CD14-positive monocyte (primary cell): ENCODE measurements around the gene CRIP2. TPM values are rescaled to one million over a fixed set of nuclear protein-coding genes. Genes with fewer than 3 reads are reported as not detected.

Source experiments
- DNase-seq, 3 donors: peaks; one replicate each; pipeline ENCODE4 v3.0.0-alpha.2; 2011 to 2022
- H2AFZ ChIP-seq: 2 replicates; pipeline ENCODE4 v1.6.0; 2012; ENCODE audit warnings: mild to moderate bottlenecking, low read depth, low read length, inconsistent platforms; ENCODE audit not compliant: insufficient read depth, poor library complexity, severe bottlenecking
- H3K27ac ChIP-seq, 2 donors: 1 replicate in 1 of 2; 2 replicates in 1 of 2; pipeline ENCODE4 v1.5.1; 2012 to 2013; ENCODE audit warnings: low read length in 2 of 2, control low read depth in 1 of 2, inconsistent platforms in 1 of 2, low read depth in 1 of 2, mild to moderate bottlenecking in 1 of 2
- H3K27me3 ChIP-seq, 2 donors: one replicate each; pipeline versions ENCODE4 v1.6.0 to v1.6.1; 2011 to 2013; ENCODE audit warnings: low read length in 2 of 2; ENCODE audit not compliant: control insufficient read depth in 2 of 2, insufficient read depth in 2 of 2
- H3K36me3 ChIP-seq, 2 donors: replicated peaks in 1 of 2; 1 replicate in 1 of 2; 2 replicates in 1 of 2; pipeline versions ENCODE4 v1.5.1 to v1.6.1; 2012 to 2013; ENCODE audit warnings: low read length in 2 of 2, control low read depth in 1 of 2, inconsistent platforms in 1 of 2, mild to moderate bottlenecking in 1 of 2; ENCODE audit not compliant: insufficient read depth in 2 of 2, control insufficient read depth in 1 of 2
- H3K4me1 ChIP-seq, 2 donors: 1 replicate in 1 of 2; 2 replicates in 1 of 2; pipeline versions ENCODE4 v1.5.1 to v1.6.1; 2012 to 2013; ENCODE audit warnings: low read length in 2 of 2, control low read depth in 1 of 2, inconsistent platforms in 1 of 2, mild to moderate bottlenecking in 1 of 2, moderate library complexity in 1 of 2; ENCODE audit not compliant: insufficient read depth in 2 of 2, control insufficient read depth in 1 of 2
- H3K4me2 ChIP-seq: replicated peaks from 2 replicates; pipeline ENCODE3; 2012; ENCODE audit warnings: low read length, moderate library complexity, mild to moderate bottlenecking; ENCODE audit not compliant: poor library complexity, severe bottlenecking; ENCODE audit errors: extremely low read depth
- H3K4me3 ChIP-seq, 3 experiments: fragments of 200-600 bp in 1 of 3; sonication (generic) in 1 of 3; replicated peaks in 1 of 3; 1 replicate in 2 of 3; 2 replicates in 1 of 3; pipeline ENCODE4 v1.5.1; 2011 to 2013; ENCODE audit warnings: low read length in 3 of 3, mild to moderate bottlenecking in 3 of 3, control low read depth in 2 of 3, low read depth in 2 of 3, inconsistent platforms in 1 of 3, moderate library complexity in 1 of 3
- H3K79me2 ChIP-seq: 2 replicates; pipeline ENCODE4 v1.6.0; 2012; ENCODE audit warnings: mild to moderate bottlenecking, control low read depth, inconsistent platforms, low read length, moderate library complexity; ENCODE audit not compliant: insufficient read depth
- H3K9ac ChIP-seq: 2 replicates; pipeline ENCODE4 v1.6.0; 2017; ENCODE audit warnings: low read length, mild to moderate bottlenecking; ENCODE audit not compliant: insufficient read depth, poor library complexity, severe bottlenecking
- H3K9me3 ChIP-seq, 2 donors: replicated peaks in 1 of 2; 1 replicate in 1 of 2; 2 replicates in 1 of 2; pipeline versions ENCODE4 v1.5.1 to v1.6.1; 2012 to 2013; ENCODE audit warnings: low read length in 2 of 2, control low read depth in 1 of 2; ENCODE audit not compliant: control insufficient read depth in 1 of 2, insufficient read depth in 1 of 2
- H4K20me1 ChIP-seq: 2 replicates; pipeline ENCODE4 v1.6.0; 2012; ENCODE audit warnings: mild to moderate bottlenecking, low read length, control low read depth, moderate library complexity; ENCODE audit not compliant: insufficient read depth
- H3K27ac Mint-ChIP-seq, 7 donors: one replicate each; pipeline ENCODE4 v1.8.0; 2020; ENCODE audit warnings: mild to moderate bottlenecking in 7 of 7, mixed read lengths in 7 of 7, moderate library complexity in 6 of 7, inconsistent platforms in 2 of 7
- H3K27me3 Mint-ChIP-seq, 3 donors: one replicate each; pipeline ENCODE4 v1.8.0; 2021 to 2022; ENCODE audit warnings: low read depth in 3 of 3, mild to moderate bottlenecking in 3 of 3, mixed read lengths in 3 of 3, moderate library complexity in 3 of 3, inconsistent platforms in 1 of 3
- H3K36me3 Mint-ChIP-seq, 2 donors: one replicate each; pipeline ENCODE4 v1.8.0; 2020; ENCODE audit warnings: mixed read lengths in 2 of 2, inconsistent platforms in 1 of 2, mild to moderate bottlenecking in 1 of 2
- H3K4me1 Mint-ChIP-seq: one replicate; pipeline ENCODE4 v1.8.0; 2020; ENCODE audit warnings: mild to moderate bottlenecking, mixed read lengths
- H3K4me3 Mint-ChIP-seq, 2 donors: one replicate each; pipeline ENCODE4 v1.8.0; 2020; ENCODE audit warnings: mild to moderate bottlenecking in 2 of 2, mixed read lengths in 2 of 2, moderate library complexity in 1 of 2
- H3K9me3 Mint-ChIP-seq, 7 donors: one replicate each; pipeline ENCODE4 v1.8.0; 2020 to 2022; ENCODE audit warnings: mixed read lengths in 7 of 7, mild to moderate bottlenecking in 6 of 7, moderate library complexity in 6 of 7, inconsistent platforms in 2 of 7
- CTCF ChIP-seq: fragments of 200-600 bp; IDR thresholded peaks from one replicate; pipeline ENCODE4 v1.8.0; 2022; ENCODE audit warnings: antibody characterized with exemption, mild to moderate bottlenecking
- WGBS: methylation state at CpG from one replicate; pipeline ENCODE4 v1.1.5; 2013; ENCODE audit warnings: missing lambda C conversion rate; ENCODE audit not compliant: insufficient coverage; 5-methylcytosine and 5-hydroxymethylcytosine counted together
- intact Hi-C, 2 donors: fragments of 100-400 bp; cut with micrococcal nuclease; formaldehyde crosslinking; loops; one replicate each; pipeline versions ENCODE4 v1.15.0 to v1.15.1; 2023
- polyA plus RNA-seq, 3 donors: library from polyadenylated mRNA; depleted of rRNA in 1 of 3; unstranded in 2 of 3; stranded (reverse) in 1 of 3; fragments of 300-500 nt in 2 of 3; fragments of >200 nt in 1 of 3; fragmentation: Illumina TruSeq in 2 of 3; gene quantifications; 1 replicate in 2 of 3; 2 replicates in 1 of 3; pipeline ENCODE4 v1.2.3, GENCODE V29; 2012 to 2021

Gene CRIP2
- polyA plus RNA-seq, 3 donors: 2.1 to 4.0 (median 3.3) TPM

GRCh38 chr14:105458010-105458409 is 16.6 kb upstream of the CRIP2 start:
- no peaks in the 10 kb centered on the region for H3K27me3 Mint-ChIP-seq
- peaks cover 35 to 69% of the 10 kb centered on the region in 2 donors for H3K36me3 Mint-ChIP-seq
- no peak for TF ChIP-seq CTCF
- H3K4me1 ChIP-seq: no peaks in the 10 kb centered on the region
- no peak overlapping the region for H3K4me2 ChIP-seq
- no peaks in the 10 kb centered on the region for H3K27me3 ChIP-seq
- H4K20me1 ChIP-seq: peaks cover 4% of the 10 kb centered on the region
- peaks cover 56 to 74% of the 10 kb centered on the region in 2 donors for H3K36me3 ChIP-seq
- H3K4me3 Mint-ChIP-seq: no peak overlapping the region
- H3K4me1 Mint-ChIP-seq: no peaks in the 10 kb centered on the region
- no peak overlapping the region for H3K4me3 ChIP-seq
- H3K79me2 ChIP-seq: no peaks in the 10 kb centered on the region
- no peaks in the 10 kb centered on the region for H3K9me3 ChIP-seq
- WGBS: 93% methylated on average over 16 of the region's 18 CpGs
- intact Hi-C loops: no loop called here
- DNase-seq: no peak
- H3K27ac Mint-ChIP-seq: peak overlapping the region in 1 of 7 donors; percentile 61
- H3K9ac ChIP-seq: no peak overlapping the region
- no peaks in the 10 kb centered on the region for H3K9me3 Mint-ChIP-seq
- H2AFZ ChIP-seq: no peak overlapping the region
- H3K27ac ChIP-seq: no peak overlapping the region

- TF ChIP-seq CTCF: no peak
- no peak overlapping the region for H3K4me3 Mint-ChIP-seq
- H3K9ac ChIP-seq: no peak overlapping the region
- no peak overlapping the region for H3K4me2 ChIP-seq
- DNase-seq: no peak
- no peaks in the 10 kb centered on the region for H3K27me3 ChIP-seq
- 96% methylated on average over 14 of the region's 14 CpGs for WGBS
- peaks cover 4% of the 10 kb centered on the region for H4K20me1 ChIP-seq
- H3K9me3 ChIP-seq: no peaks in the 10 kb centered on the region
- H3K4me3 ChIP-seq: no peak overlapping the region
- H3K79me2 ChIP-seq: no peaks in the 10 kb centered on the region
- H3K27ac Mint-ChIP-seq: no peak overlapping the region
- peaks cover 36 to 71% of the 10 kb centered on the region in 2 donors for H3K36me3 Mint-ChIP-seq
- no peak overlapping the region for H3K27ac ChIP-seq
- no peaks in the 10 kb centered on the region for H3K27me3 Mint-ChIP-seq
- intact Hi-C loops: no loop called here
- peaks cover 57 to 76% of the 10 kb centered on the region in 2 donors for H3K36me3 ChIP-seq
- no peak overlapping the region for H2AFZ ChIP-seq
- H3K9me3 Mint-ChIP-seq: no peaks in the 10 kb centered on the region
- no peaks in the 10 kb centered on the region for H3K4me1 Mint-ChIP-seq
- H3K4me1 ChIP-seq: no peaks in the 10 kb centered on the region
Observed at GRCh38 chr14:105458571-105458970, 16.1 kb upstream of the CRIP2 start.
